Neural cell (in vitro differentiated cells): ENCODE measurements around the gene NTPCR. TPM values are rescaled to one million over a fixed set of nuclear protein-coding genes. Genes with fewer than 3 reads are reported as not detected.

Source experiments
- H2AFZ ChIP-seq: fragments of 200-600, 300-800 bp; sonication (generic), shearing (Covaris generic); 2 replicates; pipeline ENCODE4 v1.6.0; 2014; ENCODE audit warnings: low read depth, mild to moderate bottlenecking, antibody characterized with exemption, low read length, moderate library complexity
- H3F3A ChIP-seq: fragments of 200-600 bp; shearing (Covaris generic); 2 replicates; pipeline ENCODE4 v1.6.1; 2016; ENCODE audit warnings: mild to moderate bottlenecking, moderate library complexity, mixed read lengths, antibody characterized with exemption, low read length; ENCODE audit not compliant: insufficient read depth, poor library complexity, severe bottlenecking
- H3K27ac ChIP-seq: fragments of 200-600, 300-800 bp; sonication (generic), shearing (Covaris generic); 2 replicates; pipeline ENCODE4 v1.5.1; 2014; ENCODE audit warnings: mild to moderate bottlenecking, low read length, moderate library complexity
- H3K27me3 ChIP-seq: fragments of 300-800, 200-600 bp; sonication (generic), shearing (Covaris generic); 2 replicates; pipeline ENCODE4 v1.6.0; 2014; ENCODE audit warnings: mild to moderate bottlenecking, low read depth, low read length, moderate library complexity; ENCODE audit not compliant: insufficient read depth
- H3K36me3 ChIP-seq: fragments of 300-800, 200-600 bp; sonication (generic), shearing (Covaris generic); 2 replicates; pipeline ENCODE4 v1.5.1; 2014; ENCODE audit warnings: mild to moderate bottlenecking, antibody characterized with exemption, low read length, moderate library complexity; ENCODE audit not compliant: insufficient read depth
- H3K4me2 ChIP-seq: fragments of 300-800, 200-600 bp; sonication (generic), shearing (Covaris generic); 2 replicates; pipeline ENCODE4 v1.6.0; 2014; ENCODE audit warnings: mild to moderate bottlenecking, low read length
- H3K4me3 ChIP-seq: fragments of 300-800, 200-600 bp; sonication (generic), shearing (Covaris generic); 2 replicates; pipeline ENCODE4 v1.5.1; 2014; ENCODE audit warnings: mild to moderate bottlenecking, low read length, moderate library complexity
- H3K79me2 ChIP-seq: fragments of 200-600 bp; shearing (Covaris generic); replicated peaks from 2 replicates; pipeline ENCODE4 v1.6.0; 2014; ENCODE audit warnings: mild to moderate bottlenecking, low read length, moderate library complexity; ENCODE audit not compliant: insufficient read depth
- H3K9ac ChIP-seq: fragments of 300-800, 200-600 bp; sonication (generic), shearing (Covaris generic); 2 replicates; pipeline ENCODE4 v1.6.1; 2016; ENCODE audit warnings: mild to moderate bottlenecking, low read length, mixed read lengths
- H3K9me2 ChIP-seq: fragments of 200-600 bp; shearing (Covaris generic); 2 replicates; pipeline ENCODE4 v1.6.1; 2016; ENCODE audit warnings: mild to moderate bottlenecking, low read length, mixed read lengths; ENCODE audit not compliant: insufficient read depth
- H3K9me3 ChIP-seq: fragments of 200-600, 300-800 bp; sonication (generic), shearing (Covaris generic); 2 replicates; pipeline ENCODE4 v1.6.1; 2016; ENCODE audit warnings: mild to moderate bottlenecking, mixed run types, low read length, moderate library complexity, mixed read lengths
- H4K20me1 ChIP-seq: fragments of 200-600 bp; shearing (Covaris generic); 2 replicates; pipeline ENCODE4 v1.6.1; 2016; ENCODE audit warnings: mild to moderate bottlenecking, mixed run types; ENCODE audit not compliant: insufficient read depth
- EP300 ChIP-seq: fragments of 450-650 bp; conservative IDR thresholded peaks from 2 replicates; pipeline ENCODE4 v1.6.1; 2014; ENCODE audit warnings: antibody characterized with exemption, mild to moderate bottlenecking, moderate library complexity; ENCODE audit not compliant: poor library complexity, severe bottlenecking
- EZH2 ChIP-seq: fragments of 200-600, 300-800 bp; shearing (Covaris generic), sonication (generic); IDR thresholded peaks from 2 replicates; pipeline ENCODE4 v1.6.1; 2014; ENCODE audit warnings: antibody characterized with exemption, low read length, borderline replicate concordance, mild to moderate bottlenecking; ENCODE audit not compliant: insufficient read depth, poor library complexity, severe bottlenecking
- MXI1 ChIP-seq: fragments of 450-650 bp; conservative IDR thresholded peaks from 2 replicates; pipeline ENCODE4 v1.6.1; 2014; ENCODE audit warnings: antibody characterized with exemption, mild to moderate bottlenecking; ENCODE audit not compliant: poor library complexity, severe bottlenecking
- POLR2AphosphoS5 ChIP-seq: IDR thresholded peaks from 2 replicates; pipeline ENCODE4 v1.6.1; 2012
- RAD21 ChIP-seq: fragments of 450-650 bp; conservative IDR thresholded peaks from 2 replicates; pipeline ENCODE4 v1.6.1; 2014; ENCODE audit warnings: antibody characterized with exemption, mild to moderate bottlenecking, moderate library complexity
- SMC3 ChIP-seq: fragments of 450-650 bp; conservative IDR thresholded peaks from 2 replicates; pipeline ENCODE4 v1.6.1; 2014; ENCODE audit warnings: antibody characterized with exemption, mild to moderate bottlenecking, moderate library complexity; ENCODE audit not compliant: poor library complexity
- TAF1 ChIP-seq: IDR thresholded peaks from 2 replicates; pipeline ENCODE4 v1.6.1; 2012; ENCODE audit warnings: low read depth
- polyA plus RNA-seq: library from polyadenylated mRNA; depleted of rRNA; stranded (reverse); fragments of >200 nt; gene quantifications from 2 replicates; pipeline ENCODE4 v1.2.3, GENCODE V29; 2014
- TF ChIP-seq, protein P1 (sequence below): IDR thresholded peaks from 2 replicates; pipeline ENCODE4 v1.6.1; 2012; ENCODE audit warnings: borderline replicate concordance
- TF ChIP-seq, protein P2 (sequence below): fragments of 450-650 bp; IDR thresholded peaks from 2 replicates; pipeline ENCODE4 v1.5.1; 2014; ENCODE audit warnings: antibody characterized with exemption, mild to moderate bottlenecking, moderate library complexity; ENCODE audit not compliant: poor library complexity, severe bottlenecking

NTPCR gene
- polyA plus RNA-seq, 1 donor from 2014 or later, result 36.7 TPM

DNA sequence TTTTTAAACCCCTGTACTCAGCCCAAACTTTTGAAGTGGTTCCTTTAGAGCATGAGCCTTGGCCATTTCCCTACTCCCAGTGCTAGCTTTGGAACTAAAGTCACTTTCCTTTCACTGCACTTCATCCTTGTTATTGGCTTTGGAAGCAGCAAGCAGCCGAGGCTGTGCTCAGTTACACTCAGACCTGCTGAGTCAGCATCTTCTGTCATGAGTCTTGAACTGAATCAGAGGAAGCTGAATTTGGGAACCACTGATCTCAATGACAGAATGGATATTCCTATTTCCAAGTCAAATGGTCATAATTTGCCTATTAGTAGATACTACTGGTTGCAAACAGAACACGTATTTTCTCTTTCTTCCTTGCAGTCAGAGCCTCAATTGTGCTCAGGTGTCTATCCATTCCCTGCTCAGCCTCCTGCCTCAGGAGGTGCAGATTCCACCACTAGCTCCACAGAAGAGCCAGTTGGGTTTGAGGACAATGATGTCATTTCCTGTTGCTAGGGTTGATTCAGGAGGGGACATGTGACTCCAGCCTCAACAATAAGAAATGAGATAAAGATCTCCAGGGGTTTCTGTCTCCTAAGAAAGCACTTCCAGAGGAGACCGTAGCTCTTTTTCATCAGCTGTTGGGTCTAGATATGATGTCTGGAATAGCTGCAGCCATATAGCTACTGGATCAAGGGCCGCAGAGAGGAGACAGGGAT lies 44.9 kb upstream of the NTPCR start:
- Histone ChIP-seq H3K4me2 (no peak overlapping the region), H3K79me2 (no peaks in the 10 kb centered on the region)

DNA sequence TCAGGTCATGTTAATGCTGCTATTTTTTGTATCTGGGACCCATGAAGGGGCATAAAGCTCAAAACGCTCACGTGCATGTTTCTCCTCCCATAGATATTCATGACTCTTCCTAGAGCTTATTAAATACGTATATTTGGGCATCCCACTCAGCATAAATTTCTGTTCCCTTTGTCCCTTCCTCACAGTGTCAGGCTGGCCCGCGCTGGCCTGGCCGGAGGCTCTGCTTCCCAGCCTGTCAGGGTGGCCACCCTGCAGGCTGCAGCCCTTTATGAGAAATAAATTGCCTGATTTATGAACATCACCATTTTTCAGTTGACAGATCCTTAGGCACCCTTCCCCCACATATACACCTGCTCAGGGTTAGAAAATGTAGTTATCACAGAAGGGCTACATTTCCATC lies 44.0 kb upstream of the NTPCR start:
- Histone ChIP-seq H3K79me2 (no peaks in the 10 kb centered on the region), H3K27ac (no peak overlapping the region), H3K4me2 (no peak overlapping the region), H3K36me3 (no peaks in the 10 kb centered on the region), H3K4me3 (no peak overlapping the region), H4K20me1 (no peaks in the 10 kb centered on the region), H2AFZ (no peak overlapping the region), H3K9me3 (no peaks in the 10 kb centered on the region), H3K27me3 (no peaks in the 10 kb centered on the region), H3K9me2 (no peaks in the 10 kb centered on the region), H3K9ac (no peak overlapping the region), H3F3A (no peaks in the 10 kb centered on the region)
- TF ChIP-seq EZH2 (no peak), EP300 (no peak), MXI1 (no peak)
- TF ChIP-seq, protein P1, sequence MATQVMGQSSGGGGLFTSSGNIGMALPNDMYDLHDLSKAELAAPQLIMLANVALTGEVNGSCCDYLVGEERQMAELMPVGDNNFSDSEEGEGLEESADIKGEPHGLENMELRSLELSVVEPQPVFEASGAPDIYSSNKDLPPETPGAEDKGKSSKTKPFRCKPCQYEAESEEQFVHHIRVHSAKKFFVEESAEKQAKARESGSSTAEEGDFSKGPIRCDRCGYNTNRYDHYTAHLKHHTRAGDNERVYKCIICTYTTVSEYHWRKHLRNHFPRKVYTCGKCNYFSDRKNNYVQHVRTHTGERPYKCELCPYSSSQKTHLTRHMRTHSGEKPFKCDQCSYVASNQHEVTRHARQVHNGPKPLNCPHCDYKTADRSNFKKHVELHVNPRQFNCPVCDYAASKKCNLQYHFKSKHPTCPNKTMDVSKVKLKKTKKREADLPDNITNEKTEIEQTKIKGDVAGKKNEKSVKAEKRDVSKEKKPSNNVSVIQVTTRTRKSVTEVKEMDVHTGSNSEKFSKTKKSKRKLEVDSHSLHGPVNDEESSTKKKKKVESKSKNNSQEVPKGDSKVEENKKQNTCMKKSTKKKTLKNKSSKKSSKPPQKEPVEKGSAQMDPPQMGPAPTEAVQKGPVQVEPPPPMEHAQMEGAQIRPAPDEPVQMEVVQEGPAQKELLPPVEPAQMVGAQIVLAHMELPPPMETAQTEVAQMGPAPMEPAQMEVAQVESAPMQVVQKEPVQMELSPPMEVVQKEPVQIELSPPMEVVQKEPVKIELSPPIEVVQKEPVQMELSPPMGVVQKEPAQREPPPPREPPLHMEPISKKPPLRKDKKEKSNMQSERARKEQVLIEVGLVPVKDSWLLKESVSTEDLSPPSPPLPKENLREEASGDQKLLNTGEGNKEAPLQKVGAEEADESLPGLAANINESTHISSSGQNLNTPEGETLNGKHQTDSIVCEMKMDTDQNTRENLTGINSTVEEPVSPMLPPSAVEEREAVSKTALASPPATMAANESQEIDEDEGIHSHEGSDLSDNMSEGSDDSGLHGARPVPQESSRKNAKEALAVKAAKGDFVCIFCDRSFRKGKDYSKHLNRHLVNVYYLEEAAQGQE, result no peak

More for the DNA sequence above, 44.9 kb upstream of the NTPCR start:
- H3K9ac ChIP-seq, result no peak overlapping the region
- no peaks in the 10 kb centered on the region for H3K27me3 ChIP-seq
- no peak overlapping the region for H3K27ac ChIP-seq
- H2AFZ ChIP-seq, result no peak overlapping the region
- H4K20me1 ChIP-seq, result no peaks in the 10 kb centered on the region
- TF ChIP-seq TAF1 (no peak), MXI1 (no peak), RAD21 (no peak), SMC3 (no peak), POLR2AphosphoS5 (no peak), EP300 (no peak), EZH2 (no peak)
- TF ChIP-seq, protein P1, result no peak
- TF ChIP-seq, protein P2, sequence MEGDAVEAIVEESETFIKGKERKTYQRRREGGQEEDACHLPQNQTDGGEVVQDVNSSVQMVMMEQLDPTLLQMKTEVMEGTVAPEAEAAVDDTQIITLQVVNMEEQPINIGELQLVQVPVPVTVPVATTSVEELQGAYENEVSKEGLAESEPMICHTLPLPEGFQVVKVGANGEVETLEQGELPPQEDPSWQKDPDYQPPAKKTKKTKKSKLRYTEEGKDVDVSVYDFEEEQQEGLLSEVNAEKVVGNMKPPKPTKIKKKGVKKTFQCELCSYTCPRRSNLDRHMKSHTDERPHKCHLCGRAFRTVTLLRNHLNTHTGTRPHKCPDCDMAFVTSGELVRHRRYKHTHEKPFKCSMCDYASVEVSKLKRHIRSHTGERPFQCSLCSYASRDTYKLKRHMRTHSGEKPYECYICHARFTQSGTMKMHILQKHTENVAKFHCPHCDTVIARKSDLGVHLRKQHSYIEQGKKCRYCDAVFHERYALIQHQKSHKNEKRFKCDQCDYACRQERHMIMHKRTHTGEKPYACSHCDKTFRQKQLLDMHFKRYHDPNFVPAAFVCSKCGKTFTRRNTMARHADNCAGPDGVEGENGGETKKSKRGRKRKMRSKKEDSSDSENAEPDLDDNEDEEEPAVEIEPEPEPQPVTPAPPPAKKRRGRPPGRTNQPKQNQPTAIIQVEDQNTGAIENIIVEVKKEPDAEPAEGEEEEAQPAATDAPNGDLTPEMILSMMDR, result no peak
- H3F3A ChIP-seq, result no peaks in the 10 kb centered on the region
- no peaks in the 10 kb centered on the region for H3K9me3 ChIP-seq
- H3K36me3 ChIP-seq, result no peaks in the 10 kb centered on the region
- no peaks in the 10 kb centered on the region for H3K9me2 ChIP-seq
- H3K4me3 ChIP-seq, result no peak overlapping the region
